Spleen (tissue), 11 donors: ENCODE data around the gene SLC22A5. TPM values are rescaled to one million over a fixed set of nuclear protein-coding genes. Genes with fewer than 3 reads are reported as not detected.

Experiments used
- DNase-seq: peaks from one replicate; pipeline ENCODE4 v3.0.0-alpha.2; 2020
- H3K27ac ChIP-seq, 8 donors: fragments of 200-600 bp; sonication (generic) in 7 of 8; 1 replicate in 4 of 8; 2 replicates in 4 of 8; pipeline versions ENCODE4 v1.5.0 to v1.8.0; 2016 to 2021; ENCODE audit warnings: inconsistent platforms in 4 of 8, mild to moderate bottlenecking in 4 of 8, moderate library complexity in 1 of 8
- H3K27me3 ChIP-seq, 7 donors: fragments of 200-600 bp; sonication (generic) in 6 of 7; replicated peaks in 1 of 7; 1 replicate in 4 of 7; 2 replicates in 3 of 7; pipeline versions ENCODE4 v1.5.0 to v1.8.0; 2016 to 2021; ENCODE audit warnings: inconsistent platforms in 3 of 7, mild to moderate bottlenecking in 1 of 7
- H3K36me3 ChIP-seq, 6 donors: fragments of 200-600 bp; sonication (generic) in 5 of 6; 1 replicate in 4 of 6; 2 replicates in 2 of 6; pipeline versions ENCODE4 v1.5.0 to v1.8.0; 2016 to 2021; ENCODE audit warnings: inconsistent platforms in 2 of 6
- H3K4me1 ChIP-seq, 6 donors: fragments of 200-600 bp; sonication (generic) in 5 of 6; 1 replicate in 3 of 6; 2 replicates in 3 of 6; pipeline versions ENCODE4 v1.5.0 to v1.8.0; 2016 to 2021; ENCODE audit warnings: inconsistent platforms in 3 of 6
- H3K4me3 ChIP-seq, 8 donors: fragments of 200-600 bp; sonication (generic) in 7 of 8; 1 replicate in 4 of 8; 2 replicates in 4 of 8; pipeline versions ENCODE4 v1.5.0 to v1.8.0; 2016 to 2021; ENCODE audit warnings: inconsistent platforms in 4 of 8, mild to moderate bottlenecking in 4 of 8, moderate library complexity in 2 of 8
- H3K9me3 ChIP-seq, 8 donors: fragments of 200-600 bp; sonication (generic) in 7 of 8; 1 replicate in 4 of 8; 2 replicates in 4 of 8; pipeline versions ENCODE4 v1.5.0 to v1.8.0; 2016 to 2021; ENCODE audit warnings: inconsistent platforms in 4 of 8
- POLR2A ChIP-seq, 3 donors: fragments of 450-650 bp; IDR thresholded peaks; one replicate each; pipeline ENCODE4 v1.5.1; 2017; ENCODE audit warnings: antibody characterized with exemption in 3 of 3, mild to moderate bottlenecking in 1 of 3
- POLR2AphosphoS5 ChIP-seq, 3 donors: sonication (generic); formaldehyde crosslinking; IDR thresholded peaks; one replicate each; pipeline ENCODE4 v1.5.1; 2017; ENCODE audit warnings: antibody characterized with exemption in 3 of 3
- WGBS, 5 donors: extraction: QIAGEN DNeasy Blood & Tissue Kit in 3 of 5; methylation state at CpG; one replicate each; pipeline versions ENCODE4 v1.1.5 to v1.1.7; 2013 to 2018; 5-methylcytosine and 5-hydroxymethylcytosine counted together
- intact Hi-C: fragments of 100-400 bp; cut with DNase I; formaldehyde crosslinking; loops from one replicate; pipeline ENCODE4 v1.15.0; 2023; ENCODE audit warnings: low total_unique reads
- polyA plus RNA-seq, 3 donors: library from polyadenylated mRNA; stranded (reverse); fragments of 200-250 nt; gene quantifications; one replicate each; pipeline ENCODE4 v1.2.1, GENCODE V29; 2013
- total RNA-seq, 7 donors: library from RNA; depleted of rRNA in 3 of 7; stranded (reverse); fragments of >200 nt in 3 of 7; fragmentation: NEBNext Ultra II Directional in 4 of 7; extraction: Animal tissue kit (Norgen Biotek cat#: 25700) in 4 of 7; gene quantifications; one replicate each; pipeline versions ENCODE4 v1.1.0 to v1.2.1, GENCODE V29; 2016 to 2021
- TF ChIP-seq, protein P1 (sequence below), 11 experiments: fragments of 200-600 bp in 7 of 11; fragments of 450-650 bp in 4 of 11; sonication (generic) in 4 of 11; IDR thresholded peaks in 8 of 11; conservative IDR thresholded peaks in 3 of 11; 1 replicate in 7 of 11; 2 replicates in 4 of 11; pipeline versions ENCODE4 v1.4.0 to v1.8.0; 2016 to 2021; ENCODE audit warnings: antibody characterized with exemption in 11 of 11, inconsistent platforms in 4 of 11, mild to moderate bottlenecking in 1 of 11
- donor health status: healthy with polysubstance abuse.
- donor health status: DM: no; HTN: no; CAD: no; lungs with moderate emphysema.
- donor health status: DM: no; HTN: no; CAD: no.
- donor health status: Bipolar disorder and iron deficiency.
- donor health status: healthy.
- donor health status: DM: no; HTN: no; CAD: no.
- donor health status: DM: yes; HTN: yes; CAD: no.

SLC22A5 gene
- total and polyA plus RNA-seq, 10 donors = 2.4 to 9.2 (median 6.7) TPM

DNA sequence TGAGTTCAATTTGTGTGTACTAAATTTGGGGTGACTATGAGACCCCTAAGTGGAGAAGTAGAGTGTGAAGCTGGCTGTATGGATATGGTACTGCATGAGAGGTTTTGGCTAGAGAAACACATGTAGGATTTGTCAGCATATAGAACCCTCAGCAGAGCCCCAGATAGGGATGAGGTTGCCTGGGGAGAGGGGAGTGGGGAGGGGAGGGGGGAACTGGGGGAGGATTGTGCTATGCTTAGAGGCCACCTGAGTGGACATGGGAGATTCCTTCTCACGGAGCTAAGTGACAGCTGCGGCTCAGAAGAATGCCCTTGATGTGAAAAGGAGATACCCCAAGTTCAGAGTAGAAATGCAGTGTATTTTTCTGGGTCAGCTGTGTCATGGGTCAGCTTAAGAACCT is 11.2 kb downstream of the SLC22A5 start:
- Histone ChIP-seq H3K4me3 (no peak overlapping the region), H3K36me3 (peaks cover 0 to 30% (median 0%) of the 10 kb centered on the region in 6 donors), H3K9me3 (no peaks in the 10 kb centered on the region), H3K27ac (no peak overlapping the region), H3K27me3 (no peaks in the 10 kb centered on the region), H3K4me1 (peaks cover 4 to 10% (median 8%) of the 10 kb centered on the region in 6 donors)
- WGBS, 5 donors = 92 to 100% (median 96%) methylated on average over 2 of the region's 2 CpGs
- intact Hi-C loops = loop anchor here (10.0 kb wide), 1 partner anchor 334 kb away; no protein-coding TSS in a partner anchor
- no peak for DNase-seq
- TF ChIP-seq, protein P1, sequence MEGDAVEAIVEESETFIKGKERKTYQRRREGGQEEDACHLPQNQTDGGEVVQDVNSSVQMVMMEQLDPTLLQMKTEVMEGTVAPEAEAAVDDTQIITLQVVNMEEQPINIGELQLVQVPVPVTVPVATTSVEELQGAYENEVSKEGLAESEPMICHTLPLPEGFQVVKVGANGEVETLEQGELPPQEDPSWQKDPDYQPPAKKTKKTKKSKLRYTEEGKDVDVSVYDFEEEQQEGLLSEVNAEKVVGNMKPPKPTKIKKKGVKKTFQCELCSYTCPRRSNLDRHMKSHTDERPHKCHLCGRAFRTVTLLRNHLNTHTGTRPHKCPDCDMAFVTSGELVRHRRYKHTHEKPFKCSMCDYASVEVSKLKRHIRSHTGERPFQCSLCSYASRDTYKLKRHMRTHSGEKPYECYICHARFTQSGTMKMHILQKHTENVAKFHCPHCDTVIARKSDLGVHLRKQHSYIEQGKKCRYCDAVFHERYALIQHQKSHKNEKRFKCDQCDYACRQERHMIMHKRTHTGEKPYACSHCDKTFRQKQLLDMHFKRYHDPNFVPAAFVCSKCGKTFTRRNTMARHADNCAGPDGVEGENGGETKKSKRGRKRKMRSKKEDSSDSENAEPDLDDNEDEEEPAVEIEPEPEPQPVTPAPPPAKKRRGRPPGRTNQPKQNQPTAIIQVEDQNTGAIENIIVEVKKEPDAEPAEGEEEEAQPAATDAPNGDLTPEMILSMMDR (IDR thresholded peaks at IDR 0.05 in 8 of 11, conservative IDR thresholded peaks at IDR 0.05 in 3 of 11) = no peak
- TF ChIP-seq POLR2A (IDR thresholded peaks at IDR 0.05) (no peak), POLR2AphosphoS5 (IDR thresholded peaks at IDR 0.05) (no peak)

DNA sequence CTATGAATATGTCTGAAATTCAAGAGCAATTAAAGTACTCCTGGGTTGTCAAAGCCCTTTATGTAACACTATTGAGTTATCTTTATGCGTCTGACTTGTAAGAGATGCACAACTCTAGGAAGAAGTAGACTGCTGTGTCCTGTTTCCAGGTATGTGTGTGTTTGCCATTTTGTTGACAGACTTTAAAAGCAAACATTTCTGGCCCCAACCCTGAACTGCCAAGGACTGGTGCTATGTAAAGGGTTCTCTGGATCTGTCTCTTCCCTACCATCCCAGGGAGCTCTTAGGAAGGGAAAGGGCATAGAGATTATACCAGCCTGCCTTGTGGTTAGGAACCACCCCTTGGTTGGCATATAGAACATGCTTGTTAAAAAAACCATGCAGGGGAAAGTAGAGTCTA is 12.1 kb downstream of the SLC22A5 start:
- Histone ChIP-seq H3K27me3 (no peaks in the 10 kb centered on the region), H3K36me3 (peaks cover 0 to 30% (median 0%) of the 10 kb centered on the region in 6 donors), H3K4me3 (no peak overlapping the region), H3K27ac (no peak overlapping the region), H3K9me3 (no peaks in the 10 kb centered on the region), H3K4me1 (peaks cover 12 to 18% (median 17%) of the 10 kb centered on the region in 6 donors)
- no peak for TF ChIP-seq POLR2A (IDR thresholded peaks at IDR 0.05)
- TF ChIP-seq POLR2AphosphoS5 (IDR thresholded peaks at IDR 0.05) = no peak
- TF ChIP-seq, protein P1 (IDR thresholded peaks at IDR 0.05 in 8 of 11, conservative IDR thresholded peaks at IDR 0.05 in 3 of 11) = no peak
- WGBS, 5 donors = 91 to 97% (median 95%) methylated on average over 1 of the region's 1 CpG
- intact Hi-C loops = loop anchor here (10.0 kb wide), 1 partner anchor 333 kb away; no protein-coding TSS in a partner anchor
- no peak for DNase-seq

DNA sequence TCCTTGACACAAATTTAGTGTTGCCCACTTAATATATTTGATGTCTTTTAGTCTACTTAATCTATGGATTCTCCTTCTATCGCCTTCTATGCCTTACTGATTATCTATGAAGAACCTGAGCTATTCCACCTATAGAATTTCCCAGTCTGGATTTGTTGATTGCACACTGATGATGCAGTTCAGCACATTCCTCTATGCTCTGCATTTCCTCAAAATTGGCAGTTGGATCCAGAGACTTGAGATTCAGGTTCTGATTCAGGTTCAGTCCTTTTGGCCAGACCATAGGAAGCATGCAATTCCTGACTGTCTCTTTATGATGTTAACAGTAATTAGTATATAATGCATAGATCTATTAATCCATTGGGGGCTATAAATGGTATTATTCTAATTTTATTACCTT is 13.8 kb downstream of the SLC22A5 start:
- H3K27me3 ChIP-seq = no peaks in the 10 kb centered on the region
- no peak for TF ChIP-seq POLR2A (IDR thresholded peaks at IDR 0.05)
- no peak for TF ChIP-seq POLR2AphosphoS5 (IDR thresholded peaks at IDR 0.05)
- TF ChIP-seq, protein P1 (IDR thresholded peaks at IDR 0.05 in 8 of 11, conservative IDR thresholded peaks at IDR 0.05 in 3 of 11) = no peak

DNA sequence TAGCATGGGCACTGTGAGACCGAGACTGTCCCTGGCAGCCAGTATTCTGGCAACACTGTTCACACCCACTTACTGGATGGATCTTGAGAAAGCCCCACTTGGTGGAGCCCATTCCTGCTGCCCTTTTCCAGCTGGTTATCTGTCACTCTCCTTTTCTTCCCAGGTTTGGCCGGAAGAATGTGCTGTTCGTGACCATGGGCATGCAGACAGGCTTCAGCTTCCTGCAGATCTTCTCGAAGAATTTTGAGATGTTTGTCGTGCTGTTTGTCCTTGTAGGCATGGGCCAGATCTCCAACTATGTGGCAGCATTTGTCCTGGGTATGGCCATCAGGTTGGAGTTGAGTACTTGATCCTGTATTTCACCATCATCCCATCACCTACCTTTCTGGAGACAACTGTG is 14.5 kb downstream of the SLC22A5 start:
- Histone ChIP-seq H3K27ac (no peak overlapping the region), H3K9me3 (no peaks in the 10 kb centered on the region), H3K4me1 (peaks cover 21 to 42% (median 40%) of the 10 kb centered on the region in 6 donors), H3K36me3 (peaks cover 0 to 20% (median 0%) of the 10 kb centered on the region in 6 donors), H3K4me3 (no peak overlapping the region), H3K27me3 (no peaks in the 10 kb centered on the region)
- DNase-seq = no peak
- 85 to 94% (median 93%) methylated on average over 5 of the region's 5 CpGs for WGBS, 5 donors
- TF ChIP-seq, protein P1 (IDR thresholded peaks at IDR 0.05 in 8 of 11, conservative IDR thresholded peaks at IDR 0.05 in 3 of 11) = no peak
- no peak for TF ChIP-seq POLR2AphosphoS5 (IDR thresholded peaks at IDR 0.05)
- no peak for TF ChIP-seq POLR2A (IDR thresholded peaks at IDR 0.05)
- intact Hi-C loops = loop anchor here (2.0 to 10.0 kb wide), 2 partner anchors 331 to 435 kb away; no protein-coding TSS in a partner anchor

More for the DNA sequence above, 13.8 kb downstream of the SLC22A5 start:
- Histone ChIP-seq H3K27ac (no peak overlapping the region), H3K9me3 (no peaks in the 10 kb centered on the region), H3K36me3 (peaks cover 0 to 27% (median 0%) of the 10 kb centered on the region in 6 donors), H3K4me1 (peaks cover 17 to 35% (median 34%) of the 10 kb centered on the region in 6 donors), H3K4me3 (no peak overlapping the region)
- DNase-seq = no peak
- intact Hi-C loops = loop anchor here (10.0 kb wide), 1 partner anchor 332 kb away; no protein-coding TSS in a partner anchor
- WGBS, 5 donors = 42 to 100% (median 97%) methylated on average over 1 of the region's 1 CpG
